ENCODE measurements around the gene TMEM191B. TPM values are rescaled to one million over a fixed set of nuclear protein-coding genes. Genes with fewer than 3 reads are reported as not detected.
"Not testable (repeated sequence)": the region's sequence is repeated elsewhere in the genome, so short reads cannot be mapped to it uniquely, and the experiment has no call there.

Gene TMEM191B
- total RNA-seq = 1.0 and 3.0 TPM in 2 replicates

DNA sequence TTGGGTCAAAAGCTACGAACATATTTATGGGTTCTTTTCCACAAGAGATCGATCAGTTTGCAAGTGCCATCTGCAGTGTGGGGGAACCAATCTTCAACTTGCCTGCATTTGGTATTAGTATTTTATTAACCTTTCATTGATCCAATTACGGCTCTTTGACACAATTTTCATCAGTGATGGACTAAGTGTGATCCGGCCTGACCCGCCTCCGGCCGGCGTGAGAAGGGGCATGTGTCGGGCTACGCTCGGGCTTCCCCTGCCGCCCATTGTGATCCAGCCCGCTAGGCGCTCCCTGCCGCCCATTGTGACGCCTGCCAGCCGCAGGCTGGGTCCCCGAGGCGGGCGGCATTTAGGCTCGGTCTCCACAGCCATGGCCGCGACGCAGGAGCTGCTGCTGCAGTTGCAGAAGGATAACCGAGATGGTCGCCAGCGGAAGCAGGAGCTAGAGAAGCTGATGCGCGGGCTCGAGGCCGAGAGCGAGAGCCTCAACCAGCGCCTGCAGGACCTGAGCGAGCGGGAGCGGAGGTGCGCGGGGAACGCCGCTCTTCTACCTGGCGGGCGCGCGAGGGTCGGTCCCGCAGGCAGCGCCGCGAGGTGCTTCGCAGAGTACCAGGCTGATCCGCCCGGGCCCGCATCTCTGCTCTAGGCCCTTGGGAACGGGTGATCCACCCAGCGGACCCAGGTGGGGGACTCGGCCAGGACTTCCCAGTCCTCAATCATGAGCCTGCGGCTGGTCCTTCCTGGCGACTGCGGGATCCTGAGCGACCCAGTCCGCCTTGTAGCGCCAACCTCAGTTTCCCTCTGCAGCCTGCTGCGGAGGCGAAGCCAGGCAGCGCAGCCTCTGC lies at the start of gene TMEM191B:
TSS of gene TMEM191B (plus strand) at position 51 of the 845 bp plus-strand sequence. CDS start at position 230, 179 bp downstream.
- DNase-seq (ENCODE audit: low read depth); H3K27me3 ChIP-seq (ENCODE audit: control insufficient read depth, insufficient read depth, low read length); H3K36me3 ChIP-seq (ENCODE audit: control insufficient read depth, insufficient read depth, low read length): not testable (repeated sequence)
- peak within 1 kb of the TSS; percentile 34 for H3K4me3 ChIP-seq (ENCODE audit: low read depth, low read length)

DNA sequence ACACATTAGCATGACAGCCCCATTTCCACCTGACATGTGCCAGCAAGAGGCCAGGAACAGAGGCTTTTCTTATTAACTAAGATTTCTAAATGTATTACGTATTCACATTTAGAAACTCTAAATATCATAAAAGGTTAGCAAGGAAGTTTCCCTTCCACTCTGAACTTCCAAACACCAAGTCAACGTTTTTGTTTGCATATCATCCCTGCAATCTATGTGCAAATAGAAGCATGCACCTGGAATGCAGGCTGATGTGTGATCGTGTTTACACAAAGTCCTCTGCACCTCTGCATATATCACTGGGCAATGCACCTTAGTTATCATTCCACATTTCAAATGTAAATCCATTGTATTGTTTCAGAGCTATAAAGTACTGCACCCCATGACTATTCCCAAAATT lies 31.4 kb upstream of the TMEM191B start:
- not testable (repeated sequence) for H3K27me3 ChIP-seq (ENCODE audit: control insufficient read depth, insufficient read depth, low read length); H3K4me3 ChIP-seq (ENCODE audit: low read depth, low read length); DNase-seq (ENCODE audit: low read depth); H3K36me3 ChIP-seq (ENCODE audit: control insufficient read depth, insufficient read depth, low read length)

DNA sequence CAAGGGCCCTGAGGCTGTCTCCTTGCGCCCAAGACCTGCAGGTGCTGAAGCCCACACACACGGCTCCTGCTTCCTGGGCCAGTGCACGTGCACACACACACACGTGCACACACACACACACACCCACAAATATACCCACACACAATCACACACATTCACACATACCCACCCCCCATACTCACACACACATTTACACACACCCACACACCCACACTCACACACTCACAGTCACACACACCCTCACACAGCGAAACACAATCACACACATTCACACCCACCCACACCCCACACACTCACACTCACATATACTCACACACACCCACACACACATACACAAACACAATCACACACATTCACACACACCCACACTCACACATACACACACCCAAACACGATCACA lies 16.3 kb upstream of the TMEM191B start:
- DNase-seq (ENCODE audit: low read depth); H3K27me3 ChIP-seq (ENCODE audit: control insufficient read depth, insufficient read depth, low read length); H3K36me3 ChIP-seq (ENCODE audit: control insufficient read depth, insufficient read depth, low read length); H3K4me3 ChIP-seq (ENCODE audit: low read depth, low read length): not testable (repeated sequence)

DNA sequence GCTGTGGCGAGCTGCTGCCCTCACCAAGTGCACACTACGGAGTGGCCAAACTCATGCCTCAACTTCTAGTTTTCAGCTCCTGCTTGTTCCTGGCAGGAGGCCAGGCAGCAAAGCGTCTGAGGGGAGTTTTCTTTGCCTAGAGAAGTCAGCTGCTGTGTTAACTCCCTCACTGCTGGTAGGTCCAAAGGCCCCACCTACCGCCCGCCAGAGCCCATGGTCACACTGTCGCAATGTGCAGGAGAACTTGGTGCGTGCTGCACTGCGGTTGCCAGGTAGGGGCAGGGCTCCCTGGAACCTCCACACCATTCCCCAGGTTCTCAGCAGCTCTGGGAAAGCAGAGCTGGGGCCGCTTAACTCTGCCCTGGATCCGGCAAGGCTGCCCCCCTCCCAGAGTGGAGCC lies 15.2 kb upstream of the TMEM191B start:
- H3K27me3 ChIP-seq (ENCODE audit: control insufficient read depth, insufficient read depth, low read length); DNase-seq (ENCODE audit: low read depth); H3K36me3 ChIP-seq (ENCODE audit: control insufficient read depth, insufficient read depth, low read length); H3K4me3 ChIP-seq (ENCODE audit: low read depth, low read length): not testable (repeated sequence)

DNA sequence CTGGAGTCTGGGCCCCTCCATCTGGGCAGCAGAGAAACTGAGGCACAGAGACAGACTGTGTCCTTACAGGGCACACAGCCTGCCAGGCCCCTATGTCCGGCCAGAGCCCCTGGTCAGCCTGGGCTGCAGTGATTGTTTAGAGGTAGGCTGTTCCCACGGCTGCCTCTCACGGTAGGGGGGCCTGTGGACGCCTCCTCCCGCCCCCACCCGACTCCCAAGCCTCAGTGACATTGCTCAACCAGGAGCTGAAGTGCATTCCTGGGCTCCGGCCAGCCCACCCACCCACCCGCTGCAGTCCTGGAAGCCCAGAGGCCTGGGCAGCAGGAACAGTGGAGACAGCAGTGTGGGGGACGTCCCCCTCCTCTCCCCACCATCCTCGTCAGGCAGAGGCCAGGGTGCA lies 14.1 kb upstream of the TMEM191B start:
- not testable (repeated sequence) for H3K36me3 ChIP-seq (ENCODE audit: control insufficient read depth, insufficient read depth, low read length); DNase-seq (ENCODE audit: low read depth); H3K4me3 ChIP-seq (ENCODE audit: low read depth, low read length); H3K27me3 ChIP-seq (ENCODE audit: control insufficient read depth, insufficient read depth, low read length)

DNA sequence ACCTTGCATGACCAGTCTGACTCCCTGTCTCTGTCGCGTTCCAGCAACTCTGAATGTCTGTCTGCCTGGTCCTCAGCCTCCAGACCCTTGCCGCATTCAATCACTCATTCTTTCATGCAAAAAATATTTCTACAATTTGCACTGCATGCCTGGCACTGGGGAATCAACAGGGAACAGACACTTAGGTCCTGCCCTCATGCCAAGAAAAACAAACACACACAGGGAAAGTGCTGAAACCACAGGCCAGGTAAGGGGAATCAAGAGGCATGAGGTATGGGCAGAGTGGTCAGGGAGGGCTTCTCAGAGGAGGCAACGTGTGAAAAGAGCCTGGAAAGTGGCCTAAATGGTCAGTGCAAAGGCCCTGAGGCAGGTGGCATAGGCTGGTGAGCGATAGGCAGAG lies 9.5 kb upstream of the TMEM191B start, which contains the start of gene GGTLC3:
TSS of gene GGTLC3 (minus strand) at position 101 of the 400 bp plus-strand sequence. CDS start 264 bp downstream, outside the sequence.
- not testable (repeated sequence) for H3K27me3 ChIP-seq (ENCODE audit: control insufficient read depth, insufficient read depth, low read length); DNase-seq (ENCODE audit: low read depth); H3K36me3 ChIP-seq (ENCODE audit: control insufficient read depth, insufficient read depth, low read length); H3K4me3 ChIP-seq (ENCODE audit: low read depth, low read length)

DNA sequence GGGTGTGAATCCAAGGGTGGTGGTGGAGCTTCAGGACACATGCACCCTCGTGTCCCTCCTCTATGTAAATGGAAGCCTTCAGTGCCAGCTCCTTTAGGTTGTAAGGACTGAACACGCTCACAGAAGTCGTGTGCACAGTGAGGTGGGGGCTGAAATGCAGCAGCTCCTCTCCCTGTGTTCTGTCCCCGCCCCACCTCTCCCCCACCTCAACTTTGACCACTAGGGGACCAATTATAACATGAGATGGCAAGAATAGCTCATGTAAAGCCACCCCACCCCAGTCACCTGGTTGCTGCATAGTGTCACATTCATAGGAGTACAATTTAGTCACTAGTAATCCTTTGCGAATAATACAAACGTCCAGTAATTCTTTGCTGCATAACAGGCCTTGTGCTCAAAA lies 4.8 kb upstream of the TMEM191B start:
- not testable (repeated sequence) for H3K36me3 ChIP-seq (ENCODE audit: control insufficient read depth, insufficient read depth, low read length); DNase-seq (ENCODE audit: low read depth); H3K27me3 ChIP-seq (ENCODE audit: control insufficient read depth, insufficient read depth, low read length); H3K4me3 ChIP-seq (ENCODE audit: low read depth, low read length)

DNA sequence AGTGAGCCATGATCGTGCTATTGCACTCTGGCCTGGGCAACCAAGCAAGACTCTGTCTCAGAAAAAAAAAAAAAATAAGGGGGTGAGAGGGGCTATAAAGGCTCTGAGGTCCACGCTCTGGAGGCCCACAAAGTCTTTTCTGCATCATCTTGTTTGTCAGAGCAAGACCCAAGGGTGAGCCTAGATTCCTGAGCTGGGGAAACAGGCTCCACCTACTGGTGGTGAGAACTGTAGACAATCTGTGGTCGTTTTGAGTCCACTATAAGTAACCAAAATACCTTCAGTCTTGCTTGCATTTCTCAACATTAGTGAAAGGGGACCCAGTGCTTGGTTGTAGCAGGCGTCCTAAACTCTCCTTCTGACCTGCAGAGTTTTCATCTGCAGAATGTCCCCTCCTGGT lies 4.3 kb upstream of the TMEM191B start:
- not testable (repeated sequence) for H3K4me3 ChIP-seq (ENCODE audit: low read depth, low read length); H3K36me3 ChIP-seq (ENCODE audit: control insufficient read depth, insufficient read depth, low read length); H3K27me3 ChIP-seq (ENCODE audit: control insufficient read depth, insufficient read depth, low read length); DNase-seq (ENCODE audit: low read depth)

DNA sequence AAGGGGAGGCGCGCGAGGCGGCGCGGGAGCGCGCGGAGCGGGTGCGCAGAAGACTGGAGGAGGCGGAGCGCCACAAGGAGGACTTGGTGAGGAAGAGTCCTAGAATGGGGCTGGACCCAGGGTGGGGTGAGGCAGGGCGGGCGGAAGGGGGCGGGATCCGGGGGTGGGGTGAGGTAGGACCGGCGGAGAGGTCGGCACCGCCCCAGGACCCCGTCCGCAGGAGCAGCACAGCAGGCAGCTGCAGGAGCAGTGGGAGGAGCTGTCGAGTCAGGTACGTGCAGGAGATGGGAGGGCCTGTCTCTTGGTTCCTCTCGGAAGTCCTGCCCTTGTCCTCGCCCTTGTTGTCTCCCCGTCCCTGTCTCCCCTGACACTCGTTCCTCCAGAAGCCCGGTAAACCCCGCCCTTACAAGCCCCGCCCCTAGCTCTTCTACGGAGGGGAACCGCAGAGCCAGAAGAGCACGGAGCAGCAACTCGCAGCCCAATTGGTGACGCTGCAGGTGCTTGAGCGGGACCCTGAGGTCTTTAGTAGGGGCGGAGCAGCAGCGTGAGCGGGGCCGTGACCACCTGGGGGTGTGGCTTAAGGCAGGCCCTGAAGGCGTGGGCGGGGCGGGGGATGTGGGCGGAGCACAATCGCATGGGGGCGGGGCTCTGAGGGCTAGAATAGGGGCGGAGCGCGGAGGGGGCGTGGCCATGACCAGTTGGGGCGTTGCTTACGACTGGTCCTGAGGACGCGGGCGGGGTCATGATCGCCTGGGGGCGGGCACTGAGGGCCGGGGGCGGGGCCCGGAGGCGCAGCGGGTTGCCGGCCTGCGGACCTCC lies 1.2 kb downstream of the TMEM191B start:
- peak overlapping the region; percentile 34 for H3K4me3 ChIP-seq (ENCODE audit: low read depth, low read length)
- DNase-seq (ENCODE audit: low read depth) = peak; percentile 38

DNA sequence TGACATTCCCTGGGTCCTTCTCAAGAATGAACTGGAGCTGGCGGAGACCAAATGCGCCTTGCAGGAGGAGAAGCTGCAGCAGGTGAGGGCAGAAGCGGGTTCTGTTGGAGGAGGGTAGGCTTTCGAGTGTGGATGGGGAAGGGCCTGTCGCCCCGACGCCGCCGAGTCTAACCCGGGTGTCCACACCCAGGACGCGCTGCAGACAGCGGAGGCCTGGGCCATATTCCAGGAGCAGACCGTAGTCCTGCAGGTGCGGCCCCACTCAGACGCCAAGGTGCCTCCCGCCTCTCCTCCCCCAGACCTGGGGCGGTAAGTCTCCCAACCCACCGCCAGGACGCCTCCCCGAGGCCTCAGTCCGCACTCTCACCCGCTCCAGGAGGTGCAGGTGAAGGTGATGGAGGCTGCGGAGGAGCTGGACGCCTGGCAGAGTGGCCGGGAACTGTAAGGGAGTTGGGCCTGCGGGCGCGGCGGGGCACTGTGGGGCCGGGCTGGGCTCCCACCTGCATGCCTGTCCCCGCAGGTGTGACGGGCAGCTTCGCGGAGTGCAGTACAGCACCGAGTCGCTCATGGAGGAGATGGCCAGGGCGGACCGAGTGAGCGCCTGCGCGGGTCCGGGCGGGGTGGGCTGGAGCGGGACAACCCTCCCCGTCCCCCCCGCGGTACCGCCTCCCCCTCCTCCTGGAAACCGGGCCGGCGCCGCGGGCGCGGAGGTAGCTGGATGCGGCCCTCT lies 2.0 kb downstream of the TMEM191B start:
- DNase-seq (ENCODE audit: low read depth); H3K36me3 ChIP-seq (ENCODE audit: control insufficient read depth, insufficient read depth, low read length); H3K27me3 ChIP-seq (ENCODE audit: control insufficient read depth, insufficient read depth, low read length); H3K4me3 ChIP-seq (ENCODE audit: low read depth, low read length): not testable (repeated sequence)

More for the DNA sequence above, 1.2 kb downstream of the TMEM191B start:
- H3K36me3 ChIP-seq (ENCODE audit: control insufficient read depth, insufficient read depth, low read length); H3K27me3 ChIP-seq (ENCODE audit: control insufficient read depth, insufficient read depth, low read length): not testable (repeated sequence)

DNA sequence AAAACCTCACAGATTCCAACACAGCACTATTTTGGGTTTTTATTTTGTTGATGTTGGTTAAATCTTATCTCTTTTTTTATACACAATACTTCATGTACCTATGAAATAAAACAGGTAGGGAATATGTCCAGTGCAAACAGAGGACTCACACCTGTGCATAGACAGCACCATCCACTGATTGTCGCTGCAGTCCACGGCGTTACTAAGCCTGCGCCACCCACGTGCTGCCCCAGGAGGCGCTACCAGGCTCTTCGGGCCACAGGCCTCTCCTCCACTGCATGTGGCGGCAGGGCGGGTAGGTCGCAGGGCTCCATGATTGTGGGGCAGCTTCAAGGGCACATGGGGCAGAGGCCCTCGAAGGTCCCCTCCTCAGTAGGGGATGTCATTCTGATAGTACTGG lies 6.0 kb downstream of the TMEM191B start:
- not testable (repeated sequence) for H3K36me3 ChIP-seq (ENCODE audit: control insufficient read depth, insufficient read depth, low read length); H3K27me3 ChIP-seq (ENCODE audit: control insufficient read depth, insufficient read depth, low read length); DNase-seq (ENCODE audit: low read depth); H3K4me3 ChIP-seq (ENCODE audit: low read depth, low read length)

DNA sequence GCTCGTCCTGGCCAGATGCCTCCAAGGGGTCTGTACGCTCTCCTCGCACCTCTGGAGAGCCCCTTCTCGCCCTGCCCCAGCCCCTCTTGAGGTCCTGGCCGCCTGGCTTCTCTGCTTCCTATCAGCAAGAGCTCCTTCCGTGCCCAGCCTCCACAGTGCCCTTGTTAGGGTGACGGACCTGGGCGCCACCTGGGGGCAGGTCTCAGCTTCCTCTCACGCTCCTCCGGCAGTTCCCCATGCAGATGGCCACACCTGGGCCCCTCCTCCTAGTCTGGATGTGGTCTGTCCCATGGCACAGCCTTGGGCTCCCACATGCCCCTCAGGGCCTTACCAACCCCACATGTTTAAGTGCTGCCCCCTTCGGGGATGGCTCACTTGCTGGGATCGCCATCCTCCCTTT lies 6.7 kb downstream of the TMEM191B start:
- not testable (repeated sequence) for DNase-seq (ENCODE audit: low read depth); H3K27me3 ChIP-seq (ENCODE audit: control insufficient read depth, insufficient read depth, low read length); H3K36me3 ChIP-seq (ENCODE audit: control insufficient read depth, insufficient read depth, low read length); H3K4me3 ChIP-seq (ENCODE audit: low read depth, low read length)

DNA sequence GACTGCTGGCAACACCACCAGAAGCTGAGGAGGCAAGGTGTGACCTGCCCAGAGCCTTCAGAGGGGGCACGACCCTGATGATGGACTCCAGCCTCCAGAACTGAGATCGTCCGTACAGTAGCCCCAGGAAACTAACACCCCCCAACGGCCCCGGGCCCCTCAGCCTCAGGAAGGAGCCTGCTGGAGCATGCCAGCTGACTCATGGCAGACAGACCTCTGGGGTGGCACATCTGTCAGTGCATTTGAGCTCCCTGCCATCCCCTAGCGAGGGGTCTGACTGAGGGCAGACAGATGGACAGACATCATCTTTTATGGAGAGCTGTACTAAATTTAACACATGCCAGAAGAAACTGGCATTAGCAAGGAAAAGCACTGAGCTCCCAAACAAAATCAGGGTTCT lies 12.4 kb downstream of the TMEM191B start:
- not testable (repeated sequence) for DNase-seq (ENCODE audit: low read depth); H3K4me3 ChIP-seq (ENCODE audit: low read depth, low read length); H3K27me3 ChIP-seq (ENCODE audit: control insufficient read depth, insufficient read depth, low read length); H3K36me3 ChIP-seq (ENCODE audit: control insufficient read depth, insufficient read depth, low read length)

DNA sequence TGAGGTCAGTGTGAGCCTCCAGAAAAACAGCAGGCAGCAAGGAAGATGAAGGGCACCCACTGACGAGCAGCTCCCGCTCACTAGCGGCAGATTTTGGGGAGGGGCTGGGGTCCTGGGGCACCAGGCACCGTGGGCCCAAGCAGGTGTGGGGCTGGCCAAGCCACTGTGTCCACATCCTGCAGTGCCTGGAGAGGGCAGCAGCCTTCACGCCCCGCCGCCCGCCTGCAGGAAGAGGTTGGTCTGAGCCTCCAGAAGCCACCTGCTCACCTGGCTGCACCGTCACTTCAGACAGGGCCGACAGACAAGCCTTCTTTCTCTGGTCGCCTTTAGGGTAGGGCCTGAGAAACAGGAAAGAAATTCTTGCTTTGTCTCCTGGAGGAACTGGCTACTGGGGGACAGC lies 15.8 kb downstream of the TMEM191B start:
- H3K4me3 ChIP-seq (ENCODE audit: low read depth, low read length); DNase-seq (ENCODE audit: low read depth); H3K36me3 ChIP-seq (ENCODE audit: control insufficient read depth, insufficient read depth, low read length); H3K27me3 ChIP-seq (ENCODE audit: control insufficient read depth, insufficient read depth, low read length): not testable (repeated sequence)

Data from kidney epithelial cell (primary cell).